ENCODE data around the gene OR6A2. TPM values are rescaled to one million over a fixed set of nuclear protein-coding genes. Genes with fewer than 3 reads are reported as not detected.

OR6A2 gene
- total RNA-seq, 1 donor from 2014 or later = 0.09 TPM

- Histone ChIP-seq H3K4me2 (ENCODE audit: low read length) (no peak overlapping the region), H3K4me3 (ENCODE audit: insufficient read depth, low read depth, low read length) (no peak overlapping the region), H3K27me3 (ENCODE audit: insufficient read depth, low read length) (no peaks in the 10 kb centered on the region), H3K9me3 (ENCODE audit: insufficient read depth, low read depth, low read length) (no peaks in the 10 kb centered on the region), H3K79me2 (ENCODE audit: insufficient read depth, low read length) (no peaks in the 10 kb centered on the region), H3K4me1 (ENCODE audit: insufficient read depth, low read length) (no peaks in the 10 kb centered on the region), H2AFZ (ENCODE audit: low read depth, low read length) (no peak overlapping the region), H3K9ac (ENCODE audit: low read length) (no peak overlapping the region), H4K20me1 (ENCODE audit: insufficient read depth, low read length) (no peaks in the 10 kb centered on the region), H3K27ac (ENCODE audit: low read depth, low read length) (no peak overlapping the region), H3K36me3 (ENCODE audit: insufficient read depth, low read length) (no peaks in the 10 kb centered on the region)
- H3K36me3 Mint-ChIP-seq (ENCODE audit: low read depth, unreplicated experiment) = no peaks in the 10 kb centered on the region
- FAIRE-seq (no peak), DNase-seq (ENCODE audit: low read depth) (no peak)
- no peak overlapping the region for H3K4me3 Mint-ChIP-seq (ENCODE audit: unreplicated experiment)
- peaks cover 9% of the 10 kb centered on the region for H3K9me3 Mint-ChIP-seq (ENCODE audit: unreplicated experiment)
- TF ChIP-seq CTCF (IDR thresholded peaks at IDR 0.05; ENCODE audit: insufficient read depth, low read depth, low read length) = no peak
- no peak for TF ChIP-seq EZH2 (IDR thresholded peaks at IDR 0.05; ENCODE audit: insufficient read depth, low read length)
- H3K27ac Mint-ChIP-seq (ENCODE audit: unreplicated experiment) = no peak overlapping the region
- H3K4me1 Mint-ChIP-seq (ENCODE audit: low read depth, unreplicated experiment) = no peaks in the 10 kb centered on the region
- no peaks in the 10 kb centered on the region for H3K27me3 Mint-ChIP-seq (ENCODE audit: low read depth, unreplicated experiment)
Observed at GRCh38 chr11:6843670-6844069, 44.2 kb upstream of the OR6A2 start.

- FAIRE-seq = no peak
- TF ChIP-seq CTCF (IDR thresholded peaks at IDR 0.05; ENCODE audit: insufficient read depth, low read depth, low read length) (no peak), EZH2 (IDR thresholded peaks at IDR 0.05; ENCODE audit: insufficient read depth, low read length) (no peak)
Observed at GRCh38 chr11:6841694-6842093, 42.2 kb upstream of the OR6A2 start.

GRCh38 chr11:6834021-6834420 lies 34.5 kb upstream of the OR6A2 start:
- Histone ChIP-seq H3K4me1 (ENCODE audit: insufficient read depth, low read length) (no peaks in the 10 kb centered on the region), H3K79me2 (ENCODE audit: insufficient read depth, low read length) (no peaks in the 10 kb centered on the region), H2AFZ (ENCODE audit: low read depth, low read length) (no peak overlapping the region), H3K4me2 (ENCODE audit: low read length) (no peak overlapping the region), H3K36me3 (ENCODE audit: insufficient read depth, low read length) (no peaks in the 10 kb centered on the region), H3K9ac (ENCODE audit: low read length) (no peak overlapping the region), H3K4me3 (ENCODE audit: insufficient read depth, low read depth, low read length) (no peak overlapping the region), H3K9me3 (ENCODE audit: insufficient read depth, low read depth, low read length) (no peaks in the 10 kb centered on the region), H4K20me1 (ENCODE audit: insufficient read depth, low read length) (no peaks in the 10 kb centered on the region), H3K27me3 (ENCODE audit: insufficient read depth, low read length) (no peaks in the 10 kb centered on the region), H3K27ac (ENCODE audit: low read depth, low read length) (no peak overlapping the region)
- Mint-ChIP-seq H3K4me1 (ENCODE audit: low read depth, unreplicated experiment) (no peaks in the 10 kb centered on the region), H3K9me3 (ENCODE audit: unreplicated experiment) (no peaks in the 10 kb centered on the region), H3K36me3 (ENCODE audit: low read depth, unreplicated experiment) (no peaks in the 10 kb centered on the region), H3K27ac (ENCODE audit: unreplicated experiment) (no peak overlapping the region), H3K4me3 (ENCODE audit: unreplicated experiment) (no peak overlapping the region), H3K27me3 (ENCODE audit: low read depth, unreplicated experiment) (no peaks in the 10 kb centered on the region)
- FAIRE-seq = no peak
- DNase-seq (ENCODE audit: low read depth) = no peak
- TF ChIP-seq CTCF (IDR thresholded peaks at IDR 0.05; ENCODE audit: insufficient read depth, low read depth, low read length) (no peak), EZH2 (IDR thresholded peaks at IDR 0.05; ENCODE audit: insufficient read depth, low read length) (no peak)

More at GRCh38 chr11:6841694-6842093, 42.2 kb upstream of the OR6A2 start:
- Mint-ChIP-seq H3K9me3 (ENCODE audit: unreplicated experiment) (peaks cover 9% of the 10 kb centered on the region), H3K4me1 (ENCODE audit: low read depth, unreplicated experiment) (no peaks in the 10 kb centered on the region), H3K36me3 (ENCODE audit: low read depth, unreplicated experiment) (no peaks in the 10 kb centered on the region), H3K27me3 (ENCODE audit: low read depth, unreplicated experiment) (no peaks in the 10 kb centered on the region), H3K27ac (ENCODE audit: unreplicated experiment) (no peak overlapping the region), H3K4me3 (ENCODE audit: unreplicated experiment) (no peak overlapping the region)
- DNase-seq (ENCODE audit: low read depth) = no peak
- H3K27me3 ChIP-seq (ENCODE audit: insufficient read depth, low read length) = no peaks in the 10 kb centered on the region
- no peak overlapping the region for H3K4me2 ChIP-seq (ENCODE audit: low read length)
- no peak overlapping the region for H3K9ac ChIP-seq (ENCODE audit: low read length)
- no peaks in the 10 kb centered on the region for H3K79me2 ChIP-seq (ENCODE audit: insufficient read depth, low read length)
- H3K4me1 ChIP-seq (ENCODE audit: insufficient read depth, low read length) = no peaks in the 10 kb centered on the region
- H2AFZ ChIP-seq (ENCODE audit: low read depth, low read length) = no peak overlapping the region
- H3K27ac ChIP-seq (ENCODE audit: low read depth, low read length) = no peak overlapping the region
- no peaks in the 10 kb centered on the region for H3K9me3 ChIP-seq (ENCODE audit: insufficient read depth, low read depth, low read length)
- no peaks in the 10 kb centered on the region for H3K36me3 ChIP-seq (ENCODE audit: insufficient read depth, low read length)
- no peaks in the 10 kb centered on the region for H4K20me1 ChIP-seq (ENCODE audit: insufficient read depth, low read length)
- H3K4me3 ChIP-seq (ENCODE audit: insufficient read depth, low read depth, low read length) = no peak overlapping the region

All from astrocyte (in vitro differentiated cells and primary cell).